HG03097 (cell line): Measurements from ENCODE around the gene UNCX.

Source experiments
- ATAC-seq: cut with Tn5 transposase; IDR thresholded peaks from one replicate; pipeline ENCODE4 v1.9.1; 2021; ENCODE audit not compliant: unreplicated experiment, low FRiP score

UNCX gene

DNA sequence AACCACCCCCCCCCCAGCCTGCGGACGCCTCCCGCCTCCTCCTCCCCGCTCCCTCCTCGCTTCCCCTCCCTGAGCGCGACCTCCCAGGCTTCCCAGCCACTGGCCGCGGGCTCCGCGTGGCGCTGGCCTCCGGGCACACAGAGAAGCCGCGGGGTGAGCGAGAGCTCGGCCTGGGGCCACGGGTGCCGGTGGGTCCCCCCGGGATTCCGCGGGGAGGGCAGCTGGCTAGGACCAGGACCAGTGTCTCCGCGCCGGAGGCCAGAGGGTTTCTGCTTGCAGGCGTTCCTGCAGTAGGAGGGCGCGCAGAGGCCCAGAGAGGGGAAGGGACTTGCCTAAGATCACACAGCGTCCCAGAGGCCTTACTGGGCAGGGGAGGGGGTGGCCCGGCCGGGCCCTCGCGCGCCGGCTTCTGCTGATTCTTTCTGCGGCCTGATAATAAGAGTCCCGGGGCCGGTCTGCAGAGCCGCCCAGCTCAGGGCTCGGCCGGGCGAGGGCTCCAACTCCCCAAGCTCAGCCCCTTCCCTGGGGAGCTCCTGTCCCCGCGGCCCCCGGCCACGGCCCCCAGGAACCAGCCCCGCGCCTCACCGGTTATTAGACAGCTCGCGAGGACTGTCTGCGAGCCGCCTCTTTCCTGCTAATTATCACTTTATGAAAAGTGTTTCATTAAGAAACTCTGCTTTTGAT lies 10.1 kb downstream of the UNCX start:
- no peak for ATAC-seq

DNA sequence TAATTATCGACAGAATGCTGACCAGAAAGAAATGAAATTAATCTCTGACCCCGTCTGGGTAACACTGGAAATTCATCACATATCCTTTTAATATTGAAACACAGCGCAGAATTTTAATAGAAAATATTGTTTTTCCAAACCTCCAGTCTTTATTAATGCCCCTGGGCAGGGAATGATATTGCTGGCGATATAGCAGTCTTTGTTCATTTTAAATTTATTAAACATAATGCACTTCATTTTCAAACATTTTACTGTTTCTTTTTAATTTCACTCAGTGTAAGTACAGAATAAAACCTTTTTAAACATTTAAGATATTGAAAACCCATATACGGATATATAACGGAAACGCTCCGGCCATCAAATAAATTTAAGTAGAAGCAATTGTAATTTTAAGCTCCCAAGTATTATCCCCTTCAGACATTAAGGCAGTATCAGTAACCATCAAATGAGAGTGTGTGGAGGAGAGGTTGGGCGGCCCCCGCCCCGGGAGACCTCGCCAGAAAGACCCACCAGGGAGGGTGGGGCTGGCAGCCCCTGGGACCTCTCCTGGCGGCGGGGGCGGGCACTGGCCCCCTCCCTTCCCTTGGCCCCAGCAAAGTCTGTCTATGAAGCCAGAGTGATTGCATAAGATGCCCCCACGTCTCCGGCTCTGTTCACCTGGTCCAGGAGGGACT lies 10.8 kb downstream of the UNCX start:
- ATAC-seq: no peak

DNA sequence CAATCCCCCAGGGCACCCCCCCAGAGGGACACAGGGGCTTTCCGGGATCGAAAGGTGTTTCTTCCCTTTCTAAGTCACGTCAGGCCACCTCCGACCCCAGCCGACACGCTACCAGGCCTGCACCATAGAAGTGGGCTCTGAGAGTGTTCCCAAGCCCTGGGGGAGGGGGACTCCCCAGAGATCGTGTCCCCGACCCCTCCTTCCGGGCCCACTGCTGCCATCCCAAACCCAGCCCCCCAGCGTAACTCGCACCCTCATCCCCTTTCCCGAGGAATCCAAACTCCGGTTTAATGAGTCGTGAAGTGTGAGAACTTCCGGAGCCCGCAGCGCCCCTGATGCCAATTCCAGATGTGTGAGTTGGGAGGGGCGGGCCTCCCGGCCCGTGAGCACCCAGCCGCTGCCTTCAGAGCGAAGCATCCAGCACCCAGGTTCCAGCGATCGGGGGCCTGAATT lies 11.3 kb downstream of the UNCX start:
- ATAC-seq: no peak

DNA sequence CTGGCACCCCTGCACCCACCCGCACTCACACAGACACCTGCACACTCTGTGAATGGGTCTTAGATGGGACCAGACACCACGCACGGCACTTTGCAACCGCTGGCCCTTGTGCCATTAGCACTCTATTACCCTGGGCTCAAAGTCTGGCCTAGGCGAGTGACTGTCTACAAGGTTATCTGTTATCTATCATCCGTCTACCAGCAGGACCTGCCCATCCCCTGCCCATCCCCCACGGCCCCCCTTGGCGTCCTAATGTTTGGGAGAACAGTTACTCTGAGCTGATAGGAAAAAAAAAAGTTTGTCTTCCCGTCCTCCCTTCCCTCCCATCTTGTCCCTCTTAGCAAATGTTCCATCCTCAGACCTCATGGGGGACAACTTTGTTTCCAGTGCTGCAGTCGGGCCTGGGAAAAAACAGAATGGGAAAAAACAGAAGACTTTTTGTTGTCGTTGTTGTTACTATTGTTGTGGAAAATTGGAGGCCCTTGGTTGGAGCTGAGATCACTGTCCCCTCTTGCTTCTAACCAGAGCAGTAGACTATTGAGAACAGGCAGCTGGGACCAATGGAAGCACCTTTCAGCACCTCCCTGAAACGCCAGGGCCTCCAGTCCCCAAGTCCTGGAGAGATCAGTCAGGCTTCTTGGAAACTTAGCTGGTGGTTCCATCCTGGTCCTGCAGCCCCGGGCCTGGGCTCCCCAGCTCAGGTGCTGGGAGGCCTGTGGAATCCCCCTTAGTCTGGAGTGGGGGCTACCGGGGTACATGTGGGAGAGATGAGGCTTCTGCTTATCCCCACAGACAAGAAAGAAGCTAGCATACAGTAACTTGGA lies 12.2 kb downstream of the UNCX start:
- no peak for ATAC-seq

DNA sequence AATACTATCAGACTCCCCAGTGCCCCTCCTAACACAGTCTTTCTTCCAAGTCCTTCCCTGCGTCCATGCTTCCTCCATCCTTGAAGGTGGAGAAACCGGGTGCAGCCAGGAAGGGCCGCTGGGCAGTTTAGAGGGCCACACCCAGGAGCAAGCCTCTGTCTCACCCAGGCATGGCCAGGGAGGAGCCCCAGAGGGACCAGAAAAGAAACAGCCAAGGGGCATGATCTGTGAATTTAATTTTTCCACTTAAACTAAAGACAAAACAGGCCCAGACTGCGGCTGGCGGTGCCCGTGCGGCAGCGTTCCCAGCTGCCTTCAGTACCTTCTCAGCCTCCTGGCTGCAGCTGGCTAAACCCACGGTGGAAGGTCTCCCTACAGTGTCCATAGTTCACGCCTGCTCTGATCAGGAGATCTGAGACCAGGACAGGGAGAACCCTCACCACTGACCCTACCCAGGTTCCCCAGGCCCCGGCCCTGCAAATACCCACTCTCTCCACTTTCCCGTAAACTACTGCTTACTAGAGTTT lies 12.9 kb downstream of the UNCX start:
- no peak for ATAC-seq

DNA sequence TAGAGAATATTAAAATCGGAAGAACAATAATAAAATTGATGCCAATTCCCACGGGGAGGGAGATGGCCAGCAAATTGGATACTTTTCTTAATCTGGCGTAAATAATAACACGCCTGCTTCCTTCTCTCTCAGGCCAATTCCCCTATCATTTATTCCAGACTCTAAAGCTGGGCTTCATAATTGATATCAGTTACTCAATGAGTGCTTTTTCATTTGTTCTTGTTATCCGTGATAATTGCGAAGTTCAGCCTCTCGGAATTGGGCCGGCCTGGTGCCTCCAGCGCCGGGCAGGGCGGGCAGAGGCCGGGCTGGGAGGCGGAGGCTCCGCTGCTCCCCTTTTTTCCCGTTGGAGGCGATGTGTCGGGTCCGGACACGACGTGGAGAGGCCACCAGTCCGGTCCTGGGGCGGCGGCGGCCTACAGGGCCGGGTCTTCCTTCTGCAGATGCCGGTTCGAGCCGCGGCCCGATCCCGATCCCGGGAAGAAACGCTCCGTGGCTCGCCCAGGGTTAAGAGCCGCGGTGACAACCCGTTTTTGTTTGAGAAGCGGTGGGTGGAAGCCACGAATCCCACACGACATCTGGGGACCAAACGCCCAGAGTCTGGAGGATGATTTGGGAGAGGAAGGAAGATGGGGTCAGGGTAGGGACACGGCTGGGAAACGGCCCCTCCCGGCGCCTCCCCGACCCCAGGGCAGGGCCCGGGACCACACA lies 13.6 kb downstream of the UNCX start:
- no peak for ATAC-seq

DNA sequence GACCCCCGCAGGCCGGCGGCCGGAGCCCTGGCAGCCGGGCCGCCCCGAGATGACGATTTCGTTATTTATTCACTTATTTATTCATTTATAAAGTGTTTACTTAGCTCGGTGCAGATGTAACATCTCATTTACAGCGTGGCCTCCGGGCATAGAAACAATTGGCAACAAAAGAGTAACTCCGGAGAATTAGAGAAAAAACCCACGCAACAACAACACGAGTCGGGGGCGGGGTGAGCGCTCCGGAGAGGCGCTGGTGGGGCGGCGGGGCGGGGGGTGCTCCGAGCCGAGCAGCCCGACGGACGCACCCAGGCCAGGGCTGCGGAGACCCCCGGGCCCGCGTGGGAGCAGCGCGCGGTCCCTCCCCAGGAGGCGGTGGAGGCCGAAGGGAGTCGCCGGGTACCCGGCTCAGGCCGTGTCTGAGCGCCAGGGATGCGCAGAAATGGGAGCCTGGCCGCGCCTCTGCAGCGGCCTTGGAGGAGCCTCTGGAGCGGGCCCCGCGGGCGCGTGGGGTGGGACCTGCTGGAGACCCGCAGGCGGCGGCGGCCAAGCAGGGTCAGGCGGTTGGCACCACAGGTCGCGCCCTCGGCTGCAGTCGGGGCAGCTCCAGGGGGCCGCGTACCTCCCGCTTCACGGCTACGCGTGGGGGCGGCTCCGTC lies 14.3 kb downstream of the UNCX start:
- no peak for ATAC-seq

DNA sequence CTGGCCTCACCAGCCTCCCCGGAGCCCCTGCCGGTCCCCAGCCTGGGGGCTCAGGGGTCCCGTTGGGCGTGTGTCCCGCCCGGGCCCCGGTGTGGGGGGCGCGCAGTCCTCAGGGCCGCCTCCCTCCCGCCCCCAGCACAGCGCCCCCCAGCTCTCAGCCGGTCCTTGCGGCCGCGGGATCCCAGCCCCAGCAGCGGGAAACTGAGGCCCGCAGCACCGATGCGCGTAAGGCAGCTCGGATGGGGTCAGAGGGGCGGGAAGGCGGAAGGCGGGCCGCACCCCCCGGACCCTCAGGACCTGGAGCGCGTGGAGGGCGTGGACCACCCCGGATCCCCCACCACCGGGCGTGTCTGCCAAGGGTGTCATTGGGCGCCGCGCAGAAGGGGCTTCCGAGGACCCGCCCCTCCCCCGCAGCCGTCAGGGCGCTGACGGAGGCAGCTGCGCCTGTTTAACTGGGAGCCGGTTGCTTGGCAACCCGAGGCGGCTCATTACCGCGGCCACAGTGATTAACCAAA lies 14.9 kb downstream of the UNCX start:
- ATAC-seq: no peak

DNA sequence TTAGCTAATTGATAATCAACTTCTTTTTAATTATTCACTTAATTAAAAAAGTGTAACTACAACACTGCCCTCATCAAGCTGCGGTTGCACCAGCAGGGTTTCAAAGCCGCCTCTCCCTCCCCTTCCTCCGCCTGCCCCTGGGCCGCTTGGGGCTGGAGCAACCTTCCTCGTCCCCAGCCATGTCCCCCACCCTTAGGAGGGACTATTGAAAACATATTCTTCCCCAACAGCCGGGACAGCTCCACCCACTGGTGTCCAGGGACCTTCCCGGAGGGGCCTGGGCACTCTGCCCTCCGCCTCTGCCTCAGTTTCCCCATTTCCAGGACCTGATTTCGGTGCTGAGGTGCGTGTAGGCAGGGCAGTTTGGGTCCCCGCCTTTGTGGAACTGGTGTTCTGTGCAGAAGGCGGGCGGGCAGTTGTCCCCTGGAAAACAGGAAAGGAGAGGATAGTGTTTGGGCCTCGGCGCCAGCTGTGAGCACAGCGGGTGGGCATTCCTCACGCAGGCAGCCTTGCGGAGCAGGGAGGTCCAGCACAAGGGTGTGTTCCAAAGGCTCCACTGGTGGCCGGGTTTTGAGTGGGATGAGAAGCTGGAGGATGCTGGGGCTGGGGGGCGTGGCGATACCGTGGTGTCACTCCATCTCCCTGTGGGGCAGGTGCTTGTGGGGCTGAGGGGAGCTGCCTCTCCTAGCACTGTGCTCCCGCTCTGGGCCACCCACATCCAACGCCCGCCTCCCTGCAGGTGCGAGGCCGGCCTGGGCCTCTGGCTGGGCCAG lies 15.7 kb downstream of the UNCX start:
- no peak for ATAC-seq

DNA sequence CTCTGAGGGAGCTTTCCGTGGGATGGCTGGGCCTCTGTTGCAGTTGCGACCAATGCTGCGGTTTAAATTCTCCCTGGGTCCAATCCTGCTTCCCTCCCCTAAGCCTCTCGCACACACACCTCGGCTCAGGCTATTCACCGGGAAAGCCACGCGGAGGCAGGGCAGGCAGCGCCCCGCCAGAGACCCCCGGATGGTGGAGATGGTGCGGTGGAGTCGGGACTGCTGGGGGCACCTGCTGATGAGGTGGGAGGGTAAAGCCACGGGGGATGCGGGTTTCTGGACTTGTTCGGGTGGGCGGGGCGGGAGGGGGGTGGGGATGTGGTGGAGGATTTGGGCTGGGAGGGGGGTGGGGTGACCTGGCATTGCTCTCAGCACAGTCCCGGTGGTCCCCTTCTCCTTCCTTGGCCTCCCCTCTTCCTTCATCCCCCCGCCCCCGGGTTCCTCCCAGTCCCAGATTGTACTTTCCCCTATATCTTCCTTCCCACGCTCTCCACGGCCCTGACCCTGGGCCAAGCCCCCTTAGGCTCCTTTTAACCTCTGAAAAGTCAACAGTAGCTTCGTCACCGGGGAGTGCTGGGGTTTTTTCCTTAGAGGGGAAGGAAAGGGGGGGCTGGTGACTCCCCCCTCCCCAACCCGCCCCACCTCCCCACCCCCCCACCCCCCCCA lies 16.4 kb downstream of the UNCX start:
- ATAC-seq: no peak

DNA sequence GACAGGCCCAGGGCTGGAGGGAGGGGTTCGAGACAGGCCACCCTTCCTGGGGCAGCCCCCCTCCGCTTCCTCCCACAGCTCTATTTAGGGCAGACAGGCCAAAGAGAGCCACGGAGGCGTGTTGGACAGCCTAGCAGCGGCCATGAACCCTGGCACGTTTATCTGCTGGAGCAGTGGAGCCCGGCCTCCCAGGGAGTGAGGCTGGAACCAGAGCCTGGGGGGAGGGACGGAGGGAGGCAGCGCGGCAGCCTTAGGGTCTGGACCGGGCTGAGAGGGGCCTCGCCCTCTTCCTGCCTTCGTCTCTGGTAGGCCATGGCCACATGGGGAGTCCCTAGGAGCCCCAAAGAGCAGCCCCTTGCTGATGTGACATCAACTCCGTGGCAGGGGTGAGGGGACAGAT lies 17.1 kb downstream of the UNCX start:
- ATAC-seq: no peak

DNA sequence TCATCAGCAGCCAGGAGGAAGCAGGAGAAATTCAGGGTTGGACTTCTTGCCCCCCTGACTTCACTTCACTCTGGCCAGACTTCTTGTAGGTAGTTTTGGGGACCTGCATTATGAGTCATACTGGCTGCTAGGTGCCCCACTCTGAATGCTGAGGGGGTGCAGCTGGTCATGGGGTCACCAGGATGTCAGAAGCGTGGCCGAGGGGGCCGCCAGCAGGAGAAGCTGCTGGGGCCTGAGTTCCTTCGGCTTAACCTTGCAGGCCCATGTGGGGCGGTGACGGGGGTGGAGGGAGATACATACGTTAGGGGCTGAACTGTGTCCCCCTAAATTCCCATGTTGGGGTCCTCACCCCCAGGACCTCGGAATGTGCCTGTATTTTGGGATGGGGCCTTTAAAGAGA lies 18.2 kb downstream of the UNCX start:
- no peak for ATAC-seq

DNA sequence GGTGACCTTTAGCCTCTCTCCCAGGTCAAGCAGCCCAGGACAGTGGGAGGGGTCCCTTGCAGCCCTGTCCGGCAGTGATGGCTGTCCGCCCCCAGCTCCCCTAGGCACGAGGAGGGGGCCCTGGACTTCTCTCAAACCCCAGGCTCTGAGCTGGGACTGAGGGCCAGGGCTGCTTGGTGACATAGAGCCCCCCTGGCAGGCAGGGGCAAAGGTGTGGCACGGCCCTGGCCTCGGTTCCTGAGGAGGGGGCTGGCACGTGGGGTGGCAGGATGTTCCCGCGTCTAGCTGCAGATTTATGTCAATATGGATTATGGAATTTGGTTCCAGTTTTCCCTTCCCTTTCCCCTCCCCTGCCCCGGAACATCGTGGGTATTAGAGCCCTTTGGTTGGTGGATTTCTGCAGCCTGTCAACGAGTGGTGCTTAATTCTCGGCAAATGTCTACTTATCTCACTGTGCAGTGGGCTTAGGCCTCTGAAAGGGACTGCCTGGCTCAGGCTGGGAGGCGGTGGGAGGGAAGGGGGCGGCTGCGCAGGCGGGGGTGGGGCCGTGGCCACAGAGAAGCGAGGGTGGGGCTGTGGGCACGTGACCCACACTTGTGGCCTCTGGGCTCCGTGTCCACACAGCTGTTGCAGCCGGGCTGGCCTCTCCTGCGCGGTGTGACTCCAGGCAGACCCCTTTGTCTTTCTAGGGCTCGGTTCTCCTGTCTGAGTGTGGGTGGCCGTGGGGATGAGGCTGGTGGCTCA lies 19.3 kb downstream of the UNCX start:
- ATAC-seq: no peak

DNA sequence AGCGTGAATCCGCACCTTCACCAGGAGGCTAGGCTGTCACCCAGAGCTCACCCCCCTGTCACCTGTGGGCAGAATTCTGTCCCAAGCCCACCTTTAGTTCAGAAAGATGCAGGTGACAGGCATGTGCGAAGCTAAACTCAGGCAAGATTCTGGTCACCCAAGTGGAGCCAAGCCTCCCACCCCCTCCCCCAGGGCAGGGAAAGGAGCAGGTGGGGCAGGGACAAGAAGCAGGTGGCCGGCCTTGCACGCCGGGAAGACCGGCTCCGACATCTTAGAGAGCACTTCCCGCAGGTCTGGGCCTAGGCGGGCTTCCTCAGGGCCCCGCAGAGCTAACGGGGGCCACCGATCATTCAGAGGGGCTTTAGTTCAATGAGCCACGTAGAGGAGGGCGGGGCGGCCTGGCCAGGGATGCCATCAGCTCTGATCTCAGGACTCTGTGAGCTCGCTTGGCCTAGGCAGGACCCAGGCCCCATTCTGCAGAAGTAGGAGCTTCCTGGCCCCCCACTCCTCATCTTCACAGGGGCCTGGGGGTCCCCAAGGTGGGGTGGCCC lies 19.9 kb downstream of the UNCX start:
- ATAC-seq: no peak

DNA sequence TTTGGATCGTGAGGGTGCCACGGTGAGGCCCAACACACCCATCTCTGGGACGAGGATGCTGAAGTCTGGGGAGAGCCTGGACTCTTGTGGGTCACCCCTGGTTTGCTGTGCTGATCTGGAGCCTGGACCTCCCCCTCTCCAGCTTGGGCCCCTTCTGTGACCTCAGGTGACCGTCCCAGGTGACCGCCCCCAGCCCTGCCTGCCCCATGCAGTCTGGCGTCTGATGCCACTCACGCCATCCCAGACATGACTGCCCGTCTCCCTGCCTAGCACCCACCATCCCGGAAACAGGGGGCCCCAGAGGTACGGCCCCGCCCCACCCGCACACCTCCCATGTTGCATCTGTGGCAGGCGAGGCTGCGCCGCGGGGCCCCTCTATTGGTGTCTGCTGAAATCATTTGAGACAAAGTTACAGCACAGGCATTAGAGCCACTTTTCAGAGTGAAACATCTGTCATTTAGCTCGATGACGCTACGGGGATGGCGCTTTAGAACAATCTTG lies 21.1 kb downstream of the UNCX start:
- no peak for ATAC-seq

DNA sequence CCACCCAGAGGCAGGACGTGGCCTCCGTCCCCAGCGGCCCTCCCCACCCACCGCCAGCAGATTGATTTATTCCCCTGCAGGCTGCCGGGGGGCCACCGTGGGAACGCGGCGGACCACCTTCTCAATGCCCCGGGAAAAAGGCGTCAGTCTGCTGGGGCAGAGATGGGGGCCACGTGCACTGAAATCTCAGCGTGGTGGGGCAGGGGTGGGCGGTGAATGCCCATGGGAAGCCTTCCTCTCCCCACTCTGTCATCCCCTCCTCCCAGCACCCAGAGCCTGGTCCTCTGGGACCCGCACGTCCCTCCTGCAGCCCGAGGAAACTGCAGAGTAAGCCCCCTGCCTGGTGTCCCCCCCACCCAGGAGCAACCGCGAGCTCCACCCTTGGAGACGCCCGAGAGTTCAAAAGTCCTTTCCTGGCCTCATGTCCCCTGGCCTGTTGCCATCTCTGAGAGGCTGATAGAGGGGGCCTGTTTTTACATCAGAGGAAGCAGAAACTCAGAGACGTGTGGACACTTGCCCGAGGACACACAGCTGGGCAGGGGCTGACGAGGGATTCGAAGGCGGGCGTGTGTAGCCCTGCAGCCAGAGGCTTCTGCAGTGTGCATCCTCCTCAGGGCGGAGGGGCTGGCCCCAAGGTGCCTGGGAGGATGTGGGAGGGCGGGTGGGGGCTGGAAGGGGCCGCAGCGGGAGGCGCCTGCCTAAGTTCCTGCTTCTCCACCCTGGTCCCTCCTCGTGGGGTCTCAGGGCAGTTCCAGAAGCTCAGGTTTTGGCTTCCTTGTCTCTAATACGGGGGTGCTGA lies 21.8 kb downstream of the UNCX start:
- no peak for ATAC-seq
